Measurements from ENCODE around the gene SHROOM2. TPM values are rescaled to one million over a fixed set of nuclear protein-coding genes. Genes with fewer than 3 reads are reported as not detected.

The SHROOM2 gene
- total RNA-seq, 5 donors from 2014 or later (not counting 1 experiment from before 2014, with no cell fraction given): 0.03 to 0.06 TPM; not detected in 3

GRCh38 chrX:9890681-9891091 lies 104.5 kb downstream of the SHROOM2 start:
- H3K36me3 ChIP-seq (ENCODE audit: control insufficient read depth in 2 of 2, extremely low read depth in 1 of 2, insufficient read depth in 1 of 2, low read length in 1 of 2): no peaks in the 10 kb centered on the region
- no peaks in the 10 kb centered on the region for H3K4me1 ChIP-seq (ENCODE audit: control insufficient read depth in 1 of 2, extremely low read depth in 1 of 2, insufficient read depth in 2 of 2, low read length in 2 of 2)
- H3K27ac ChIP-seq (ENCODE audit: low read length): no peak overlapping the region
- 85% methylated on average over 13 of the region's 24 CpGs for WGBS (ENCODE audit: insufficient coverage)
- no peak for DNase-seq
- H3K27ac Mint-ChIP-seq: no peak overlapping the region
- H3K27me3 ChIP-seq (replicated peaks in 1 of 2; ENCODE audit: control insufficient read depth in 2 of 2, extremely low read depth in 1 of 2, insufficient read depth in 2 of 2, low read length in 1 of 2): peaks cover 0 to 2% of the 10 kb centered on the region in 2 experiments
- no peak overlapping the region for H3K4me3 Mint-ChIP-seq
- H3K9me3 Mint-ChIP-seq: no peaks in the 10 kb centered on the region
- no peaks in the 10 kb centered on the region for H3K36me3 Mint-ChIP-seq
- peaks cover 0 to 11% of the 10 kb centered on the region in 2 donors for H3K27me3 Mint-ChIP-seq
- no peak overlapping the region for H3K4me3 ChIP-seq (ENCODE audit: control insufficient read depth in 1 of 2, extremely low read depth in 1 of 2, low read length in 1 of 2)
- ChIA-PET POLR2A (no interaction called here), CTCF (interaction anchor here in 1 of 2 donors (1.1 kb wide), 1 partner anchor 229 kb away, joined by 4 read pairs; no protein-coding TSS in a partner anchor)
- H3K9me3 ChIP-seq: no peaks in the 10 kb centered on the region
- ATAC-seq (replicated peaks in 1 of 4): no peak
- H3K4me1 Mint-ChIP-seq: no peaks in the 10 kb centered on the region

GRCh38 chrX:9895225-9895912 lies 109.1 kb downstream of the SHROOM2 start:
- 94% methylated on average over 19 of the region's 36 CpGs for WGBS (ENCODE audit: insufficient coverage)
- H3K36me3 ChIP-seq (ENCODE audit: control insufficient read depth in 2 of 2, extremely low read depth in 1 of 2, insufficient read depth in 1 of 2, low read length in 1 of 2): no peaks in the 10 kb centered on the region
- Mint-ChIP-seq H3K9me3 (peaks cover 0 to 3% (median 0%) of the 10 kb centered on the region in 3 donors), H3K27ac (no peak overlapping the region), H3K36me3 (no peaks in the 10 kb centered on the region), H3K4me3 (no peak overlapping the region), H3K4me1 (peaks cover 0 to 11% (median 1%) of the 10 kb centered on the region in 3 donors), H3K27me3 (peaks cover 3 to 4% of the 10 kb centered on the region in 2 donors)
- no peak for ATAC-seq (replicated peaks in 1 of 4)
- peaks cover 0 to 3% of the 10 kb centered on the region in 2 experiments for H3K27me3 ChIP-seq (replicated peaks in 1 of 2; ENCODE audit: control insufficient read depth in 2 of 2, extremely low read depth in 1 of 2, insufficient read depth in 2 of 2, low read length in 1 of 2)
- no peak overlapping the region for H3K27ac ChIP-seq (ENCODE audit: low read length)
- POLR2A ChIA-PET: no interaction called here
- H3K4me3 ChIP-seq (ENCODE audit: control insufficient read depth in 1 of 2, extremely low read depth in 1 of 2, low read length in 1 of 2): no peak overlapping the region
- H3K9me3 ChIP-seq: no peaks in the 10 kb centered on the region
- CTCF ChIA-PET: no interaction called here
- DNase-seq: no peak
- no peaks in the 10 kb centered on the region for H3K4me1 ChIP-seq (ENCODE audit: control insufficient read depth in 1 of 2, extremely low read depth in 1 of 2, insufficient read depth in 2 of 2, low read length in 2 of 2)

GRCh38 chrX:9897761-9898161 lies 111.5 kb downstream of the SHROOM2 start:
- DNase-seq: no peak
- Histone ChIP-seq H3K4me1 (ENCODE audit: control insufficient read depth in 1 of 2, extremely low read depth in 1 of 2, insufficient read depth in 2 of 2, low read length in 2 of 2) (no peaks in the 10 kb centered on the region), H3K36me3 (ENCODE audit: control insufficient read depth in 2 of 2, extremely low read depth in 1 of 2, insufficient read depth in 1 of 2, low read length in 1 of 2) (no peaks in the 10 kb centered on the region), H3K4me3 (ENCODE audit: control insufficient read depth in 1 of 2, extremely low read depth in 1 of 2, low read length in 1 of 2) (no peak overlapping the region), H3K27me3 (replicated peaks in 1 of 2; ENCODE audit: control insufficient read depth in 2 of 2, extremely low read depth in 1 of 2, insufficient read depth in 2 of 2, low read length in 1 of 2) (peaks cover 0 to 3% of the 10 kb centered on the region in 2 experiments), H3K27ac (ENCODE audit: low read length) (no peak overlapping the region), H3K9me3 (no peaks in the 10 kb centered on the region)
- 73% methylated on average over 3 of the region's 6 CpGs for WGBS (ENCODE audit: insufficient coverage)
- Mint-ChIP-seq H3K4me3 (no peak overlapping the region), H3K36me3 (no peaks in the 10 kb centered on the region), H3K4me1 (peaks cover 0 to 15% (median 2%) of the 10 kb centered on the region in 3 donors), H3K27ac (no peak overlapping the region), H3K27me3 (peaks cover 5 to 11% of the 10 kb centered on the region in 2 donors), H3K9me3 (peaks cover 0 to 3% (median 0%) of the 10 kb centered on the region in 3 donors)
- ChIA-PET CTCF (no interaction called here), POLR2A (no interaction called here)
- no peak for ATAC-seq (replicated peaks in 1 of 4)

- Mint-ChIP-seq H3K36me3 (no peaks in the 10 kb centered on the region), H3K9me3 (peaks cover 0 to 3% (median 0%) of the 10 kb centered on the region in 3 donors), H3K4me3 (no peak overlapping the region), H3K4me1 (peaks cover 0 to 15% (median 2%) of the 10 kb centered on the region in 3 donors), H3K27ac (no peak overlapping the region), H3K27me3 (peaks cover 5 to 11% of the 10 kb centered on the region in 2 donors)
- DNase-seq (no peak), ATAC-seq (replicated peaks in 1 of 4) (no peak)
- H3K4me3 ChIP-seq (ENCODE audit: control insufficient read depth in 1 of 2, extremely low read depth in 1 of 2, low read length in 1 of 2): no peak overlapping the region
- peaks cover 0 to 3% of the 10 kb centered on the region in 2 experiments for H3K27me3 ChIP-seq (replicated peaks in 1 of 2; ENCODE audit: control insufficient read depth in 2 of 2, extremely low read depth in 1 of 2, insufficient read depth in 2 of 2, low read length in 1 of 2)
- no peaks in the 10 kb centered on the region for H3K4me1 ChIP-seq (ENCODE audit: control insufficient read depth in 1 of 2, extremely low read depth in 1 of 2, insufficient read depth in 2 of 2, low read length in 2 of 2)
- ChIA-PET POLR2A (interaction anchor here in 1 of 2 donors (0.5 kb wide), 1 partner anchor 1887 kb away, joined by 6 read pairs; no protein-coding TSS in a partner anchor), CTCF (no interaction called here)
- no peaks in the 10 kb centered on the region for H3K36me3 ChIP-seq (ENCODE audit: control insufficient read depth in 2 of 2, extremely low read depth in 1 of 2, insufficient read depth in 1 of 2, low read length in 1 of 2)
- H3K27ac ChIP-seq (ENCODE audit: low read length): no peak overlapping the region
- WGBS (ENCODE audit: insufficient coverage): 29% methylated on average over 10 of the region's 17 CpGs
- no peaks in the 10 kb centered on the region for H3K9me3 ChIP-seq
These were observed 113.4 kb downstream of the SHROOM2 start for GRCh38 chrX:9899640-9900111.

- no peaks in the 10 kb centered on the region for H3K4me1 ChIP-seq (ENCODE audit: control insufficient read depth in 1 of 2, extremely low read depth in 1 of 2, insufficient read depth in 2 of 2, low read length in 2 of 2)
- H3K4me3 Mint-ChIP-seq: no peak overlapping the region
- ChIA-PET POLR2A (no interaction called here), CTCF (no interaction called here)
- H3K9me3 Mint-ChIP-seq: peaks cover 0 to 3% (median 0%) of the 10 kb centered on the region in 3 donors
- peaks cover 0 to 3% of the 10 kb centered on the region in 2 experiments for H3K27me3 ChIP-seq (replicated peaks in 1 of 2; ENCODE audit: control insufficient read depth in 2 of 2, extremely low read depth in 1 of 2, insufficient read depth in 2 of 2, low read length in 1 of 2)
- DNase-seq (no peak), ATAC-seq (replicated peaks in 1 of 4) (no peak)
- H3K9me3 ChIP-seq: no peaks in the 10 kb centered on the region
- H3K36me3 Mint-ChIP-seq: no peaks in the 10 kb centered on the region
- H3K27ac ChIP-seq (ENCODE audit: low read length): no peak overlapping the region
- peaks cover 0 to 15% (median 2%) of the 10 kb centered on the region in 3 donors for H3K4me1 Mint-ChIP-seq
- H3K27me3 Mint-ChIP-seq: peaks cover 5 to 11% of the 10 kb centered on the region in 2 donors
- no peak overlapping the region for H3K4me3 ChIP-seq (ENCODE audit: control insufficient read depth in 1 of 2, extremely low read depth in 1 of 2, low read length in 1 of 2)
- WGBS (ENCODE audit: insufficient coverage): no CpG with 5 or more reads among the region's 6 CpGs
- H3K27ac Mint-ChIP-seq: no peak overlapping the region
- no peaks in the 10 kb centered on the region for H3K36me3 ChIP-seq (ENCODE audit: control insufficient read depth in 2 of 2, extremely low read depth in 1 of 2, insufficient read depth in 1 of 2, low read length in 1 of 2)
These were observed 116.4 kb downstream of the SHROOM2 start for GRCh38 chrX:9902656-9903055.

- no peak overlapping the region for H3K4me3 Mint-ChIP-seq
- no peaks in the 10 kb centered on the region for H3K9me3 ChIP-seq
- H3K27me3 Mint-ChIP-seq: peaks cover 5 to 11% of the 10 kb centered on the region in 2 donors
- H3K36me3 Mint-ChIP-seq: no peaks in the 10 kb centered on the region
- no CpG with 5 or more reads among the region's 5 CpGs for WGBS (ENCODE audit: insufficient coverage)
- DNase-seq (no peak), ATAC-seq (replicated peaks in 1 of 4) (no peak)
- H3K4me1 ChIP-seq (ENCODE audit: control insufficient read depth in 1 of 2, extremely low read depth in 1 of 2, insufficient read depth in 2 of 2, low read length in 2 of 2): no peaks in the 10 kb centered on the region
- peaks cover 0 to 15% (median 2%) of the 10 kb centered on the region in 3 donors for H3K4me1 Mint-ChIP-seq
- no peak overlapping the region for H3K4me3 ChIP-seq (ENCODE audit: control insufficient read depth in 1 of 2, extremely low read depth in 1 of 2, low read length in 1 of 2)
- H3K27me3 ChIP-seq (replicated peaks in 1 of 2; ENCODE audit: control insufficient read depth in 2 of 2, extremely low read depth in 1 of 2, insufficient read depth in 2 of 2, low read length in 1 of 2): peaks cover 0 to 3% of the 10 kb centered on the region in 2 experiments
- no peaks in the 10 kb centered on the region for H3K36me3 ChIP-seq (ENCODE audit: control insufficient read depth in 2 of 2, extremely low read depth in 1 of 2, insufficient read depth in 1 of 2, low read length in 1 of 2)
- no peak overlapping the region for H3K27ac ChIP-seq (ENCODE audit: low read length)
- H3K9me3 Mint-ChIP-seq: peaks cover 0 to 3% (median 0%) of the 10 kb centered on the region in 3 donors
- CTCF ChIA-PET: no interaction called here
- POLR2A ChIA-PET: no interaction called here
- no peak overlapping the region for H3K27ac Mint-ChIP-seq
These were observed 116.9 kb downstream of the SHROOM2 start for GRCh38 chrX:9903146-9903545.
